GM18868 (cell line): ENCODE results near the gene INSIG2.
A peak's percentile ranks its signal among the peaks of the same experiment; 100 is the strongest.

Source experiments
- ATAC-seq: cut with Tn5 transposase; IDR thresholded peaks from one replicate; pipeline ENCODE4 v1.9.1; 2021; ENCODE audit warnings: mild to moderate bottlenecking, moderate library complexity; ENCODE audit not compliant: unreplicated experiment

Gene INSIG2

GRCh38 chr2:118097657-118098056, 9.4 kb downstream of the INSIG2 start:
- ATAC-seq, result no peak

GRCh38 chr2:118098307-118099030, 10.2 kb downstream of the INSIG2 start:
- ATAC-seq, result no peak

GRCh38 chr2:118102433-118103082, 14.3 kb downstream of the INSIG2 start:
- no peak for ATAC-seq

- peak; percentile 97 for ATAC-seq
Observed at GRCh38 chr2:118103951-118104940, 16.0 kb downstream of the INSIG2 start.

GRCh38 chr2:118105497-118105896, 17.2 kb downstream of the INSIG2 start:
- ATAC-seq, result no peak

GRCh38 chr2:118106926-118107325, 18.7 kb downstream of the INSIG2 start:
- no peak for ATAC-seq

GRCh38 chr2:118110310-118110709, 22.0 kb downstream of the INSIG2 start:
- ATAC-seq, result no peak

GRCh38 chr2:118110991-118111390, 22.7 kb downstream of the INSIG2 start:
- no peak for ATAC-seq

GRCh38 chr2:118112771-118113334, 24.6 kb downstream of the INSIG2 start:
- ATAC-seq, result no peak

GRCh38 chr2:118114863-118115262, 26.6 kb downstream of the INSIG2 start:
- ATAC-seq, result no peak

GRCh38 chr2:118115761-118116160, 27.5 kb downstream of the INSIG2 start:
- no peak for ATAC-seq

- ATAC-seq, result no peak
Observed at GRCh38 chr2:118118479-118118878, 30.2 kb downstream of the INSIG2 start.

GRCh38 chr2:118119158-118119727, 31.0 kb downstream of the INSIG2 start:
- no peak for ATAC-seq

- ATAC-seq, result no peak
Observed at GRCh38 chr2:118119761-118120400, 31.6 kb downstream of the INSIG2 start.

GRCh38 chr2:118120401-118120780, 32.1 kb downstream of the INSIG2 start:
- no peak for ATAC-seq

GRCh38 chr2:118121101-118121500, 32.8 kb downstream of the INSIG2 start:
- ATAC-seq, result no peak

GRCh38 chr2:118121986-118122524, 33.8 kb downstream of the INSIG2 start:
- no peak for ATAC-seq

- ATAC-seq, result peak; percentile 61
Observed at GRCh38 chr2:118122594-118123281, 34.5 kb downstream of the INSIG2 start.

GRCh38 chr2:118123561-118124232, 35.4 kb downstream of the INSIG2 start:
- ATAC-seq, result no peak
